Esophagus squamous epithelium (tissue), 5 donors: ENCODE measurements around the gene HACD2. TPM values are rescaled to one million over a fixed set of nuclear protein-coding genes. Genes with fewer than 3 reads are reported as not detected.

ENCODE experiments used
- DNase-seq: peaks from one replicate; lab custom pipeline; 2025; lab: John Stamatoyannopoulos, UW
- H3K27ac ChIP-seq, 4 donors: fragments of 200-600 bp; sonication (generic); one replicate each; pipeline ENCODE4 v1.5.1; 2016 to 2019; ENCODE audit warnings: mild to moderate bottlenecking in 1 of 4
- H3K27me3 ChIP-seq, 4 donors: fragments of 200-600 bp; sonication (generic); 1 replicate in 3 of 4; 2 replicates in 1 of 4; pipeline versions ENCODE4 v1.5.1 to v1.6.0; 2017 to 2021; ENCODE audit warnings: antibody characterized with exemption in 1 of 4
- H3K36me3 ChIP-seq, 3 donors: fragments of 200-600 bp; sonication (generic); one replicate each; pipeline ENCODE4 v1.5.1; 2016 to 2019
- H3K4me1 ChIP-seq, 3 donors: fragments of 200-600 bp; sonication (generic); one replicate each; pipeline ENCODE4 v1.5.1; 2017 to 2019
- H3K4me3 ChIP-seq, 4 donors: fragments of 200-600 bp; sonication (generic); 1 replicate in 3 of 4; 2 replicates in 1 of 4; pipeline ENCODE4 v1.5.1; 2016 to 2019; ENCODE audit warnings: mild to moderate bottlenecking in 2 of 4, moderate library complexity in 1 of 4
- H3K9me3 ChIP-seq, 3 donors: fragments of 200-600 bp; sonication (generic); one replicate each; pipeline ENCODE4 v1.5.1; 2016 to 2019
- CTCF ChIP-seq, 6 experiments: fragments of 450-650 bp in 4 of 6; fragments of 200-600 bp in 2 of 6; sonication (generic) in 2 of 6; IDR thresholded peaks; one replicate each; pipeline ENCODE4 v1.5.1; 2016 to 2019; ENCODE audit warnings: antibody characterized with exemption in 6 of 6, mild to moderate bottlenecking in 4 of 6, moderate library complexity in 4 of 6
- POLR2A ChIP-seq, 4 donors: fragments of 450-650 bp; IDR thresholded peaks; one replicate each; pipeline ENCODE4 v1.6.1; 2017; ENCODE audit warnings: antibody characterized with exemption in 4 of 4, mild to moderate bottlenecking in 4 of 4, moderate library complexity in 3 of 4
- WGBS, 2 donors: methylation state at CpG; one replicate each; pipeline ENCODE4 v1.1.5; 2018; 5-methylcytosine and 5-hydroxymethylcytosine counted together
- intact Hi-C: fragments of 100-400 bp; cut with DNase I; formaldehyde crosslinking; loops from one replicate; pipeline ENCODE4 v1.15.0; 2022
- total RNA-seq, 4 donors: library from RNA; depleted of rRNA; stranded (reverse); fragments of >200 nt; gene quantifications; one replicate each; pipeline ENCODE4 v1.1.0, GENCODE V29; 2016
- donor health status: DM: yes; HTN: yes; CAD: no.

Gene HACD2
- total RNA-seq, 4 donors from 2014 or later, result 28.4 to 46.6 (median 34.9) TPM

- intact Hi-C loops, result no loop called here
- peaks cover 0 to 44% (median 6%) of the 10 kb centered on the region in 3 donors for H3K36me3 ChIP-seq
Observed at GRCh38 chr3:123527046-123527445, 57.8 kb downstream of the HACD2 start.

GRCh38 chr3:123526474-123526873 lies 58.4 kb downstream of the HACD2 start:
- Histone ChIP-seq H3K4me1 (peaks cover 0 to 14% (median 2%) of the 10 kb centered on the region in 3 donors), H3K27ac (no peak overlapping the region), H3K9me3 (no peaks in the 10 kb centered on the region), H3K36me3 (peaks cover 0 to 44% (median 6%) of the 10 kb centered on the region in 3 donors), H3K4me3 (no peak overlapping the region), H3K27me3 (no peaks in the 10 kb centered on the region)
- WGBS, 2 donors, result 75 to 84% methylated on average over 1 of the region's 1 CpG
- TF ChIP-seq CTCF (IDR thresholded peaks at IDR 0.05) (no peak), POLR2A (IDR thresholded peaks at IDR 0.05) (no peak)
- DNase-seq, result no peak
- intact Hi-C loops, result no loop called here

More at GRCh38 chr3:123527046-123527445, 57.8 kb downstream of the HACD2 start:
- Histone ChIP-seq H3K9me3 (no peaks in the 10 kb centered on the region), H3K27ac (no peak overlapping the region), H3K4me3 (no peak overlapping the region), H3K27me3 (no peaks in the 10 kb centered on the region), H3K4me1 (peaks cover 0 to 8% (median 0%) of the 10 kb centered on the region in 3 donors)
- DNase-seq, result no peak
- whole genome bisulfite sequencing, 2 donors, result 86 to 94% methylated on average over 3 of the region's 3 CpGs
- no peak for TF ChIP-seq POLR2A (IDR thresholded peaks at IDR 0.05)
- TF ChIP-seq CTCF (IDR thresholded peaks at IDR 0.05), result no peak

GRCh38 chr3:123525433-123525832 lies 59.4 kb downstream of the HACD2 start:
- intact Hi-C loops, result no loop called here
- 85 to 92% methylated on average over 3 of the region's 3 CpGs for WGBS, 2 donors

GRCh38 chr3:123524981-123525380 lies 59.9 kb downstream of the HACD2 start:
- Histone ChIP-seq H3K4me3 (no peak overlapping the region), H3K27me3 (no peaks in the 10 kb centered on the region), H3K27ac (no peak overlapping the region), H3K36me3 (peaks cover 0 to 44% (median 6%) of the 10 kb centered on the region in 3 donors), H3K9me3 (no peaks in the 10 kb centered on the region), H3K4me1 (peaks cover 0 to 21% (median 5%) of the 10 kb centered on the region in 3 donors)
- no peak for TF ChIP-seq CTCF (IDR thresholded peaks at IDR 0.05)
- no peak for TF ChIP-seq POLR2A (IDR thresholded peaks at IDR 0.05)
- 88 to 92% methylated on average over 4 of the region's 4 CpGs for WGBS, 2 donors
- intact Hi-C loops, result no loop called here
- no peak for DNase-seq

More at GRCh38 chr3:123525433-123525832, 59.4 kb downstream of the HACD2 start:
- DNase-seq, result no peak
- TF ChIP-seq CTCF (IDR thresholded peaks at IDR 0.05) (no peak), POLR2A (IDR thresholded peaks at IDR 0.05) (no peak)
- Histone ChIP-seq H3K36me3 (peaks cover 0 to 44% (median 6%) of the 10 kb centered on the region in 3 donors), H3K27me3 (no peaks in the 10 kb centered on the region), H3K9me3 (no peaks in the 10 kb centered on the region), H3K27ac (no peak overlapping the region), H3K4me1 (peaks cover 0 to 21% (median 5%) of the 10 kb centered on the region in 3 donors), H3K4me3 (no peak overlapping the region)

GRCh38 chr3:123523023-123523412 lies 61.8 kb downstream of the HACD2 start:
- Histone ChIP-seq H3K27ac (peak overlapping the region in 3 of 4 donors; percentile 31 to 50 (median 50)), H3K4me3 (no peak overlapping the region), H3K9me3 (no peaks in the 10 kb centered on the region), H3K4me1 (peaks cover 0 to 21% (median 5%) of the 10 kb centered on the region in 3 donors), H3K27me3 (no peaks in the 10 kb centered on the region), H3K36me3 (peaks cover 0 to 42% (median 6%) of the 10 kb centered on the region in 3 donors)
- 75% methylated on average over 10 to 11 of the region's 11 CpGs for WGBS, 2 donors
- TF ChIP-seq CTCF (IDR thresholded peaks at IDR 0.05) (no peak), POLR2A (IDR thresholded peaks at IDR 0.05) (no peak)
- intact Hi-C loops, result no loop called here
- DNase-seq, result no peak
